HL-60 (cell line): ENCODE results near the gene STYK1.
"Not testable (repeated sequence)": the region's sequence is repeated elsewhere in the genome, so short reads cannot be mapped to it uniquely, and the experiment has no call there.

Source experiments
- CTCF ChIP-seq: IDR thresholded peaks from one replicate; pipeline ENCODE4 v1.5.1; 2011; ENCODE audit warnings: low read length, control low read depth, inconsistent platforms; ENCODE audit not compliant: insufficient read depth
- GABPA ChIP-seq: IDR thresholded peaks from 2 replicates; pipeline ENCODE4 v1.6.1; 2012; ENCODE audit warnings: low read depth
- POLR2AphosphoS5 ChIP-seq: IDR thresholded peaks from 2 replicates; pipeline ENCODE4 v1.6.1; 2012; ENCODE audit warnings: low read depth
- REST ChIP-seq: IDR thresholded peaks from 2 replicates; pipeline ENCODE4 v1.6.1; 2012; ENCODE audit warnings: low read depth; ENCODE audit not compliant: insufficient replicate concordance
- SPI1 ChIP-seq: IDR thresholded peaks from 2 replicates; pipeline ENCODE4 v1.6.1; 2012; ENCODE audit warnings: low read depth, mild to moderate bottlenecking, borderline replicate concordance

GRCh38 chr12:10611258-10611657 is 62.6 kb downstream of the STYK1 start:
- not testable (repeated sequence) for TF ChIP-seq POLR2AphosphoS5, CTCF, GABPA, REST, SPI1
